GM12878 (cell line): ENCODE measurements around the gene AK5. TPM values are rescaled to one million over a fixed set of nuclear protein-coding genes. Genes with fewer than 3 reads are reported as not detected.

Experiments
- ATAC-seq: fragments of 200-7000 bp; cut with Tn5 transposase; 3 replicates; pipeline ENCODE4 v1.9.1; 2020; ENCODE audit warnings: mild to moderate bottlenecking, moderate library complexity
- BruUV-seq: library from RNA; stranded (reverse); fragments of 400-500 nt; replicated peaks from 2 replicates; lab custom pipeline; 2021; lab: Mats Ljungman, UMichigan
- CTCF ChIA-PET: fragments of 300-600 bp; sonication (Branson Sonifier 250); formaldehyde crosslinking; extraction: SDS; loops from one replicate; lab custom pipeline; 2021; ENCODE audit warnings: inconsistent platforms; lab: Yijun Ruan, JAX
- POLR2A ChIA-PET: fragments of 350-600 bp; formaldehyde crosslinking; extraction: SDS; loops from one replicate; lab custom pipeline; 2021; ENCODE audit warnings: inconsistent platforms; lab: Charles Lee
- RAD21 ChIA-PET: fragments of 300-600 bp; sonication (Branson Sonifier 250); formaldehyde crosslinking; loops from one replicate; lab custom pipeline; 2023; ENCODE audit warnings: antibody characterized with exemption; ENCODE audit not compliant: unreplicated experiment; lab: Charles Lee
- SMC1A ChIA-PET: fragments of 300-600 bp; sonication (Branson Sonifier 250); formaldehyde crosslinking; loops from one replicate; lab custom pipeline; 2023; ENCODE audit not compliant: unreplicated experiment, uncharacterized antibody; lab: Charles Lee
- DNase-seq: peaks from one replicate; pipeline ENCODE4 v3.0.0-alpha.2; 2011; ENCODE audit warnings: low read depth, low spot score
- FAIRE-seq: peaks from 3 replicates; lab custom pipeline; 2011; peaks lifted over from hg19 to GRCh38; lab: Jason Lieb, UNC
- H2AFZ ChIP-seq: 2 replicates; pipeline ENCODE4 v1.6.0; 2011; ENCODE audit warnings: low read depth, low read length, control low read depth; ENCODE audit not compliant: control insufficient read depth
- H3K27ac ChIP-seq: 2 replicates; pipeline ENCODE4 v1.5.1; 2011; ENCODE audit warnings: control low read depth; ENCODE audit not compliant: control insufficient read depth, insufficient read depth
- H3K27me3 ChIP-seq, 2 experiments: replicated peaks in 1 of 2; 2 replicates each; pipeline versions ENCODE4 v1.6.0 to v1.6.1; 2011; ENCODE audit warnings: low read length in 1 of 2; ENCODE audit not compliant: control insufficient read depth in 2 of 2, insufficient read depth in 2 of 2
- H3K36me3 ChIP-seq, 2 experiments: 2 replicates each; pipeline ENCODE4 v1.5.1; 2011; ENCODE audit warnings: low read length in 1 of 2; ENCODE audit not compliant: control insufficient read depth in 2 of 2, insufficient read depth in 2 of 2
- H3K4me1 ChIP-seq: 2 replicates; pipeline ENCODE4 v1.6.1; 2011; ENCODE audit warnings: mild to moderate bottlenecking, low read length, moderate library complexity, mixed read lengths; ENCODE audit not compliant: control insufficient read depth, insufficient read depth
- H3K4me2 ChIP-seq: 2 replicates; pipeline ENCODE4 v1.6.0; 2011; ENCODE audit warnings: control low read depth; ENCODE audit not compliant: control insufficient read depth, insufficient read depth
- H3K4me3 ChIP-seq: fragments of 200-600 bp; sonication (generic); 2 replicates; pipeline ENCODE4 v1.5.1; 2016
- H3K79me2 ChIP-seq: 2 replicates; pipeline ENCODE4 v1.6.0; 2011; ENCODE audit warnings: low read length; ENCODE audit not compliant: control insufficient read depth, insufficient read depth
- H3K9ac ChIP-seq: 2 replicates; pipeline ENCODE4 v1.8.0; 2011; ENCODE audit warnings: low read length, control low read depth, mixed read lengths; ENCODE audit not compliant: control insufficient read depth, insufficient read depth
- H3K9me3 ChIP-seq: replicated peaks from 3 replicates; pipeline ENCODE4 v1.5.1; 2011; ENCODE audit warnings: mild to moderate bottlenecking, low read length; ENCODE audit not compliant: control insufficient read depth, insufficient read depth
- H4K20me1 ChIP-seq: 2 replicates; pipeline ENCODE4 v1.6.0; 2011; ENCODE audit not compliant: control insufficient read depth, insufficient read depth
- CHD1 ChIP-seq: IDR thresholded peaks from 2 replicates; pipeline ENCODE4 v1.6.1; 2012; ENCODE audit warnings: low read depth, low read length, improper control_type of control experiment
- GATAD2B ChIP-seq: fragments of 450-650 bp; conservative IDR thresholded peaks from 2 replicates; pipeline ENCODE4 v1.6.1; 2017; ENCODE audit warnings: low read depth, mild to moderate bottlenecking, moderate library complexity
- IRF4 ChIP-seq: IDR thresholded peaks from 2 replicates; pipeline ENCODE4 v1.6.1; 2011; ENCODE audit warnings: low read depth, low read length
- NKRF ChIP-seq: fragments of 450-650 bp; conservative IDR thresholded peaks from 2 replicates; pipeline ENCODE4 v1.6.1; 2017; ENCODE audit warnings: mild to moderate bottlenecking, moderate library complexity
- POLR2AphosphoS2 ChIP-seq: IDR thresholded peaks from 2 replicates; pipeline ENCODE4 v1.6.1; 2011; ENCODE audit warnings: low read depth, mild to moderate bottlenecking, low read length, improper control_type of control experiment, moderate library complexity
- RELB ChIP-seq: fragments of 450-650 bp; IDR thresholded peaks from 2 replicates; pipeline ENCODE4 v1.6.1; 2017; ENCODE audit warnings: low read depth, mild to moderate bottlenecking, moderate library complexity
- SMAD5 ChIP-seq: IDR thresholded peaks from 2 replicates; pipeline ENCODE4 v1.6.1; 2016; ENCODE audit warnings: antibody characterized with exemption, low read depth
- TCF12 ChIP-seq: IDR thresholded peaks from 2 replicates; pipeline ENCODE4 v1.6.1; 2011; ENCODE audit warnings: low read depth, mild to moderate bottlenecking, low read length
- YBX1 ChIP-seq: fragments of 450-650 bp; IDR thresholded peaks from 2 replicates; pipeline ENCODE4 v1.6.1; 2016; ENCODE audit warnings: antibody characterized with exemption
- ZBTB4 ChIP-seq: fragments of 450-650 bp; formaldehyde crosslinking; IDR thresholded peaks from 2 replicates; pipeline ENCODE4 v1.4.0; 2022; ENCODE audit warnings: mild to moderate bottlenecking, moderate library complexity
- ZNF217 ChIP-seq: fragments of 450-650 bp; IDR thresholded peaks from 2 replicates; pipeline ENCODE4 v1.6.1; 2017; ENCODE audit warnings: antibody characterized with exemption, mild to moderate bottlenecking
- WGBS: methylation state at CpG from one replicate; pipeline ENCODE4 v1.1.6; 2016; ENCODE audit warnings: low lambda C conversion rate; ENCODE audit not compliant: insufficient replicate concordance, insufficient coverage; ENCODE audit errors: missing lambda C conversion rate; 5-methylcytosine and 5-hydroxymethylcytosine counted together
- in situ Hi-C: fragments of 300-500 bp; cut with MboI; formaldehyde crosslinking; loops from 9 replicates; pipeline ENCODE4 v1.14.3; 2018; ENCODE audit warnings: mixed read lengths
- intact Hi-C: fragments of 100-400 bp; cut with micrococcal nuclease; formaldehyde crosslinking; loops from one replicate; pipeline ENCODE4 v1.14.2; 2022; ENCODE audit not compliant: unreplicated experiment
- polyA plus RNA-seq, 11 experiments: library from polyadenylated mRNA; depleted of rRNA in 4 of 11; unstranded in 6 of 11; stranded (reverse) in 5 of 11; fragments of >200 nt; fragmentation: Nextera tagmentation in 4 of 11; fragmentation: Illumina TruSeq in 1 of 11; extraction: Ambion mirVana in 4 of 11; extraction: Trizol in 1 of 11; gene quantifications; 1 replicate in 1 of 11; 2 replicates in 10 of 11; pipeline versions ENCODE4 v1.2.1 to v1.2.3, GENCODE V29; 2011 to 2016; ENCODE audit warnings: inconsistent platforms in 2 of 11, missing spikeins in 2 of 11, low read depth in 1 of 11
- total RNA-seq, 4 experiments: library from RNA; depleted of rRNA in 3 of 4; stranded (reverse); fragments of >200 nt in 3 of 4; fragmentation: Illumina TruSeq in 1 of 4; extraction: Trizol in 1 of 4; gene quantifications; 2 replicates each; pipeline versions ENCODE4 v1.2.1 to v1.2.3, GENCODE V29; 2013 to 2021

Gene AK5
- total and polyA plus RNA-seq, 10 of the 15 experiments (the other 5 are each of a cell fraction or from before 2014, with no cell fraction given), result 0.08 to 0.33 TPM; not detected in 8

GRCh38 chr1:77542813-77543420 is 261.1 kb downstream of the AK5 start:
- Histone ChIP-seq H3K4me2 (no peak overlapping the region), H3K79me2 (no peaks in the 10 kb centered on the region), H3K4me3 (no peak overlapping the region), H3K27me3 (no peaks in the 10 kb centered on the region), H3K27ac (no peak overlapping the region), H3K9me3 (no peaks in the 10 kb centered on the region), H3K36me3 (no peaks in the 10 kb centered on the region), H3K4me1 (peaks cover 30% of the 10 kb centered on the region), H3K9ac (no peak overlapping the region), H2AFZ (no peak overlapping the region), H4K20me1 (no peaks in the 10 kb centered on the region)
- FAIRE-seq, result no peak
- RAD21 ChIA-PET, result no interaction called here
- no peak for DNase-seq
- intact Hi-C loops, result loop anchor here (10.0 kb wide), 1 partner anchor 362 kb away; no protein-coding TSS in a partner anchor
- SMC1A ChIA-PET, result no interaction called here
- BruUV-seq, result no TSS peak
- WGBS, result 81% methylated on average over 3 of the region's 3 CpGs
- TF ChIP-seq SMAD5, result no peak
- TF ChIP-seq RELB, result no peak
- TF ChIP-seq NKRF, result no peak
- TF ChIP-seq GATAD2B, result no peak
- TF ChIP-seq ZBTB4, result no peak
- no peak for TF ChIP-seq TCF12
- TF ChIP-seq POLR2AphosphoS2, result no peak
- TF ChIP-seq ZNF217, result no peak
- no peak for TF ChIP-seq CHD1
- TF ChIP-seq IRF4, result no peak
- no peak for TF ChIP-seq YBX1
- in situ Hi-C loops, result no loop called here
- POLR2A ChIA-PET, result no interaction called here
- no peak for ATAC-seq
- CTCF ChIA-PET, result interaction anchor here (1.8 kb wide), 1 partner anchor 10 kb away, joined by 8 read pairs; no protein-coding TSS in a partner anchor
